ENCODE measurements around the gene SOX6.

SOX6 gene

DNA sequence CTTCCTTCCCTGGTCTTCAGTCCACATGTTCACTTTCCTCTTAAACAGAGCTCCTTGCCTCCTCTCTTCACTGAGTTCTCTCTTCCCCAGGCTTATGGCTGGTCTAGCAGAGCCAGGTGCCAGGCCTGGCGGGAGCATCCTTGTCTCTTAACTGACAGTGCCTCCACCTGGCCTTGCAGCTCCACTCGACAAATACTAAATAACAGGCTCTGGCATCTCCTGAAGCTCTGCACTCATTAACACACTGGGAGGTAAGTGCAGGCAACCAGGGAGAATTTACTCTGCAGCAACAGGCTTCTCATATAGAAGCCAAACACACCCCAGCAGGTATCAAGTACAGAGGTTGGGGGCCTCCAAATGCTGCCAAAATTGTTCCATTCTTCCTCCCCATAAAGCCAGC lies 438.1 kb downstream of the SOX6 start:
- Histone ChIP-seq H3K9me3 (no peaks in the 10 kb centered on the region), H3K4me1 (peaks cover 0 to 11% (median 3%) of the 10 kb centered on the region in 4 donors), H3K27ac (no peak overlapping the region), H3K36me3 (no peaks in the 10 kb centered on the region), H3K27me3 (no peaks in the 10 kb centered on the region), H3K4me3 (no peak overlapping the region)
- DNase-seq: peak in 1 of 2 donors; percentile 17
- intact Hi-C loops (cut with DNase I; ENCODE audit: low total_unique reads): no loop called here
- TF ChIP-seq, protein P1, sequence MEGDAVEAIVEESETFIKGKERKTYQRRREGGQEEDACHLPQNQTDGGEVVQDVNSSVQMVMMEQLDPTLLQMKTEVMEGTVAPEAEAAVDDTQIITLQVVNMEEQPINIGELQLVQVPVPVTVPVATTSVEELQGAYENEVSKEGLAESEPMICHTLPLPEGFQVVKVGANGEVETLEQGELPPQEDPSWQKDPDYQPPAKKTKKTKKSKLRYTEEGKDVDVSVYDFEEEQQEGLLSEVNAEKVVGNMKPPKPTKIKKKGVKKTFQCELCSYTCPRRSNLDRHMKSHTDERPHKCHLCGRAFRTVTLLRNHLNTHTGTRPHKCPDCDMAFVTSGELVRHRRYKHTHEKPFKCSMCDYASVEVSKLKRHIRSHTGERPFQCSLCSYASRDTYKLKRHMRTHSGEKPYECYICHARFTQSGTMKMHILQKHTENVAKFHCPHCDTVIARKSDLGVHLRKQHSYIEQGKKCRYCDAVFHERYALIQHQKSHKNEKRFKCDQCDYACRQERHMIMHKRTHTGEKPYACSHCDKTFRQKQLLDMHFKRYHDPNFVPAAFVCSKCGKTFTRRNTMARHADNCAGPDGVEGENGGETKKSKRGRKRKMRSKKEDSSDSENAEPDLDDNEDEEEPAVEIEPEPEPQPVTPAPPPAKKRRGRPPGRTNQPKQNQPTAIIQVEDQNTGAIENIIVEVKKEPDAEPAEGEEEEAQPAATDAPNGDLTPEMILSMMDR (IDR thresholded peaks at IDR 0.05): no peak

Measured in tibial artery (tissue), 4 donors.